Neural progenitor cell (in vitro differentiated cells): Measurements from ENCODE around the gene DPF3.

ENCODE experiments used
- EZH2 ChIP-seq: fragments of 200-600 bp; sonication (generic); IDR thresholded peaks from 2 replicates; pipeline ENCODE4 v1.6.1; 2017; ENCODE audit warnings: antibody characterized with exemption, mild to moderate bottlenecking, moderate library complexity
- EZH2phosphoT487 ChIP-seq: fragments of 200-600 bp; sonication (generic); IDR thresholded peaks from 2 replicates; pipeline ENCODE4 v1.6.1; 2017; ENCODE audit warnings: antibody characterized with exemption
- TF ChIP-seq, protein P1 (sequence below): fragments of 200-600 bp; sonication (generic); IDR thresholded peaks from 2 replicates; pipeline ENCODE4 v1.5.1; 2017; ENCODE audit warnings: antibody characterized with exemption, mild to moderate bottlenecking

DNA sequence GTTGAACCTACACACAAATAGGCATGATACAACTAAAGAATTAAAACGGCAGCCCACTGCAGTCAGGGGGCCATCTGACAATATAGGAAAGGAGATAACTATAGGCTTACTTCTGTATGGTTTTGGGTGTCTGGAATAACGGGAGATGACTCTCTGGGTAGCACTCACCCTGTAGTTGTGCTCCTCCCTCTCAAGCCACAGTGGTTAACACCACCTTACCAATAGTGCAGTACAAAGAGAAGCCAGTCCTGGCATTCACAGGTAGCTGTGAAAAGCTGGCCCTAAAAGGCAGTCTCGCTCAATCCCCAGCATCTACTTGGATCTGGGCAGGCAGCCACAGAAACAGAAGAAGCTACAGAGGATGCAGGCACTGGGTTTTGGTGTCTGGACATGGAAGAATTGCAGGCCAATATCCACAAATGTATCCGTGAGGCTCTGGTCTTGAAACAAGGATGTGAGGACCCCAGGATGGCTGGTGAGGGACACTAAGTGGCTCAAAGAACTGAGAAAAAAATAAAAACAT, 93.0 kb downstream of the DPF3 start:
- TF ChIP-seq, protein P1, sequence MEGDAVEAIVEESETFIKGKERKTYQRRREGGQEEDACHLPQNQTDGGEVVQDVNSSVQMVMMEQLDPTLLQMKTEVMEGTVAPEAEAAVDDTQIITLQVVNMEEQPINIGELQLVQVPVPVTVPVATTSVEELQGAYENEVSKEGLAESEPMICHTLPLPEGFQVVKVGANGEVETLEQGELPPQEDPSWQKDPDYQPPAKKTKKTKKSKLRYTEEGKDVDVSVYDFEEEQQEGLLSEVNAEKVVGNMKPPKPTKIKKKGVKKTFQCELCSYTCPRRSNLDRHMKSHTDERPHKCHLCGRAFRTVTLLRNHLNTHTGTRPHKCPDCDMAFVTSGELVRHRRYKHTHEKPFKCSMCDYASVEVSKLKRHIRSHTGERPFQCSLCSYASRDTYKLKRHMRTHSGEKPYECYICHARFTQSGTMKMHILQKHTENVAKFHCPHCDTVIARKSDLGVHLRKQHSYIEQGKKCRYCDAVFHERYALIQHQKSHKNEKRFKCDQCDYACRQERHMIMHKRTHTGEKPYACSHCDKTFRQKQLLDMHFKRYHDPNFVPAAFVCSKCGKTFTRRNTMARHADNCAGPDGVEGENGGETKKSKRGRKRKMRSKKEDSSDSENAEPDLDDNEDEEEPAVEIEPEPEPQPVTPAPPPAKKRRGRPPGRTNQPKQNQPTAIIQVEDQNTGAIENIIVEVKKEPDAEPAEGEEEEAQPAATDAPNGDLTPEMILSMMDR, result no peak
- TF ChIP-seq EZH2, result no peak
- no peak for TF ChIP-seq EZH2phosphoT487
